Adrenal gland (tissue), 12 donors: ENCODE data around the gene PYGL. TPM values are rescaled to one million over a fixed set of nuclear protein-coding genes. Genes with fewer than 3 reads are reported as not detected.

Source experiments
- DNase-seq, 7 donors: peaks; one replicate each; pipeline ENCODE4 v3.0.0-alpha.2; 2019 to 2020
- H3K27ac ChIP-seq, 5 donors: fragments of 200-600 bp; sonication (generic) in 4 of 5; 1 replicate in 3 of 5; 2 replicates in 2 of 5; pipeline versions ENCODE4 v1.5.1 to v1.8.0; 2016 to 2020; ENCODE audit warnings: mild to moderate bottlenecking in 1 of 5
- H3K27me3 ChIP-seq: fragments of 200-600 bp; 2 replicates; pipeline ENCODE4 v1.8.0; 2021
- H3K36me3 ChIP-seq, 2 donors: fragments of 200-600 bp; replicated peaks in 1 of 2; 1 replicate in 1 of 2; 2 replicates in 1 of 2; pipeline versions ENCODE4 v1.5.1 to v1.8.0; 2018 to 2022
- H3K4me1 ChIP-seq, 2 donors: fragments of 200-600 bp; replicated peaks in 1 of 2; 1 replicate in 1 of 2; 2 replicates in 1 of 2; pipeline versions ENCODE4 v1.5.1 to v1.8.0; 2018 to 2021
- H3K4me3 ChIP-seq, 4 donors: fragments of 200-600 bp; sonication (generic) in 3 of 4; one replicate each; pipeline ENCODE4 v1.5.1; 2016 to 2018
- H3K9me3 ChIP-seq, 3 donors: fragments of 200-600 bp; sonication (generic) in 1 of 3; replicated peaks in 1 of 3; 1 replicate in 2 of 3; 2 replicates in 1 of 3; pipeline versions ENCODE4 v1.5.1 to v1.8.0; 2016 to 2021
- CTCF ChIP-seq, 6 experiments: fragments of 450-650 bp in 4 of 6; fragments of 200-600 bp in 2 of 6; sonication (generic) in 1 of 6; IDR thresholded peaks; 1 replicate in 5 of 6; 2 replicates in 1 of 6; pipeline versions ENCODE4 v1.5.1 to v1.8.0; 2016 to 2021; ENCODE audit warnings: antibody characterized with exemption in 6 of 6, mild to moderate bottlenecking in 2 of 6, moderate library complexity in 1 of 6
- POLR2A ChIP-seq, 2 donors: fragments of 450-650 bp; IDR thresholded peaks; one replicate each; pipeline ENCODE4 v1.6.1; 2017; ENCODE audit warnings: antibody characterized with exemption in 2 of 2, mild to moderate bottlenecking in 2 of 2, moderate library complexity in 1 of 2
- WGBS, 4 donors: extraction: QIAGEN DNeasy Blood & Tissue Kit in 2 of 4; methylation state at CpG; one replicate each; pipeline versions ENCODE4 v1.1.5 to v1.1.7; 2013 to 2017; 5-methylcytosine and 5-hydroxymethylcytosine counted together
- intact Hi-C, 2 donors: fragments of 100-400 bp; cut with DNase I; formaldehyde crosslinking; loops; one replicate each; pipeline versions ENCODE4 v1.14.1 to v1.15.0; 2022 to 2023
- polyA plus RNA-seq, 3 donors: library from polyadenylated mRNA; stranded (reverse); fragments of 200-250 nt in 2 of 3; fragments of 350-450 nt in 1 of 3; fragmentation: Illumina TruSeq in 1 of 3; extraction: RNeasy Lipid Tissue Mini Kit (QIAGEN cat#74804) in 1 of 3; gene quantifications; one replicate each; pipeline ENCODE4 v1.2.3, GENCODE V29; 2013 to 2014
- total RNA-seq, 9 donors: library from RNA; depleted of rRNA in 4 of 9; stranded (reverse); fragments of >200 nt in 4 of 9; fragments of 120-200 nt in 1 of 9; fragmentation: NEBNext Ultra II Directional in 1 of 9; extraction: Animal tissue kit (Norgen Biotek cat#: 25700) in 1 of 9; gene quantifications; one replicate each; pipeline versions ENCODE4 v1.1.0 to v1.2.4, GENCODE V29; 2013 to 2023
- donor health status: healthy with polysubstance abuse.
- donor health status: Bipolar disorder and iron deficiency.
- donor health status: DM: yes; HTN: yes; CAD: no.
- donor health status: DM: no; HTN: no; CAD: no.
- donor health status: DM: no; HTN: no; CAD: no.
- donor health status: DM: yes; HTN: yes; CAD: no.

PYGL gene
- total and polyA plus RNA-seq, 12 donors: 7.3 to 77.0 (median 41.8) TPM

GRCh38 chr14:50865391-50866076, 78.7 kb downstream of the PYGL start:
- no peak overlapping the region for H3K27ac ChIP-seq
- intact Hi-C loops: no loop called here

GRCh38 chr14:50864946-50865345, 79.3 kb downstream of the PYGL start:
- no peak overlapping the region for H3K4me3 ChIP-seq
- no peaks in the 10 kb centered on the region for H3K36me3 ChIP-seq
- intact Hi-C loops: loop anchor here (5.0 kb wide), 2 partner anchors 83 to 88 kb away; no protein-coding TSS in a partner anchor
- TF ChIP-seq CTCF (IDR thresholded peaks at IDR 0.05) (no peak), POLR2A (IDR thresholded peaks at IDR 0.05) (no peak)
- WGBS, 4 donors: 83 to 89% (median 85%) methylated on average over 5 of the region's 5 CpGs
- H3K27ac ChIP-seq: no peak overlapping the region
- H3K4me1 ChIP-seq: no peaks in the 10 kb centered on the region
- H3K9me3 ChIP-seq: no peaks in the 10 kb centered on the region
- DNase-seq: no peak
- H3K27me3 ChIP-seq: no peaks in the 10 kb centered on the region

More at GRCh38 chr14:50865391-50866076, 78.7 kb downstream of the PYGL start:
- Histone ChIP-seq H3K27me3 (no peaks in the 10 kb centered on the region), H3K4me1 (no peaks in the 10 kb centered on the region), H3K4me3 (no peak overlapping the region), H3K9me3 (no peaks in the 10 kb centered on the region), H3K36me3 (no peaks in the 10 kb centered on the region)
- WGBS, 4 donors: 54 to 61% (median 57%) methylated on average over 11 of the region's 11 CpGs
- TF ChIP-seq CTCF (IDR thresholded peaks at IDR 0.05): no peak
- no peak for TF ChIP-seq POLR2A (IDR thresholded peaks at IDR 0.05)
- DNase-seq: no peak

DNA sequence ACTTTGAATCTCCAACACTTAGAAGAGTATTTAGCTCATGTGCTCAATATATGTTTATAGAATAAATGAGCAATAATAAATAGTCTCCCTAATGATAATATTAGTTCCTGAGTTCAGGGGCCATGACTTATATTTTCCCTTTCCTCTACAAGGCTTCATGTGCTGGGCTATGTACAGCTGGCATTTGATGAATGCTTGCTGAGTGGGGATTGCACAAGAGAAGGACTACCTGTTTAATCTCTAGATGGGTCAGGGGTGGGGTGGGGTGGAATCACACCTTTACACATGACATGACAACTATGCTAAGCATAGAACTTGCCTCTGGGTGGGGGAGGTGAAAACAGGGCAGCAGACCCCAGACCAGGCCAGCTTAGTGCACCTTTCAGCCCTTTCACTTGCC, 80.0 kb downstream of the PYGL start:
- intact Hi-C loops: loop anchor here (5.0 kb wide), 2 partner anchors 82 to 87 kb away; no protein-coding TSS in a partner anchor
- no peaks in the 10 kb centered on the region for H3K9me3 ChIP-seq
- no peaks in the 10 kb centered on the region for H3K27me3 ChIP-seq
- H3K36me3 ChIP-seq: no peaks in the 10 kb centered on the region
- DNase-seq: no peak
- TF ChIP-seq CTCF (IDR thresholded peaks at IDR 0.05): no peak
- TF ChIP-seq POLR2A (IDR thresholded peaks at IDR 0.05): no peak
- H3K27ac ChIP-seq: no peak overlapping the region
- no peak overlapping the region for H3K4me3 ChIP-seq
- peaks cover 0 to 5% of the 10 kb centered on the region in 2 donors for H3K4me1 ChIP-seq

DNA sequence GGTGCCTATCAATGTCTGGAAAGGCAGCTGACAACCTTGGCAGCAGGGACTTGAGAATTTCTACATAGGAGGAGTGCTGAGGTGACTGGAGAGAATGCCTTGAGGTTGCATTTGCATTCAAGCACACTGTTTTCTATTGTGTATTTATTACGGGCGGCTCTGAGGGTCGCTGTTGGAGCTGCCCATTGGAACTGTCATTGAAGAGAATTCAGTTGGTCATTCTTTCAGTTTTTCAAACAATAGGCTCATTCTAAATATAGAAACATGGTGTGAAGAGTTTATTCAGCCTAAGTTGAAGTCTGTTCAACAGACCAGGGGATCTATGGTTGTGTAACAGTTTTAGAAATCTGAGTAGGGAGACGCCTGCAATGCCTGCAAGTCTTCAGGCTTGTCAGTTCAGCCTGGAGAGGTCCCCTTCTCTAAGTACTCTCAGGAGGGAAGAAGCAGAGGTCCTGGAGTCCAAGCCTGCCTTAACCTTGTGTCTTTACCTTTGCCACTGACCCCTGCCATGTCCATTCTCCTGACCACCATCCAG, 82.2 kb downstream of the PYGL start:
- Histone ChIP-seq H3K27ac (no peak overlapping the region), H3K4me1 (peaks cover 0 to 6% of the 10 kb centered on the region in 2 donors), H3K36me3 (no peaks in the 10 kb centered on the region), H3K9me3 (no peaks in the 10 kb centered on the region), H3K27me3 (no peaks in the 10 kb centered on the region), H3K4me3 (no peak overlapping the region)
- TF ChIP-seq POLR2A (IDR thresholded peaks at IDR 0.05) (no peak), CTCF (IDR thresholded peaks at IDR 0.05) (no peak)
- intact Hi-C loops: loop anchor here (5.0 kb wide), 2 partner anchors 80 to 85 kb away; no protein-coding TSS in a partner anchor
- DNase-seq: no peak
- 70 to 78% (median 76%) methylated on average over 4 of the region's 4 CpGs for WGBS, 4 donors
